Activated T-helper 17 cell treated with anti-CD3 and anti-CD28 coated beads, Interleukin-2, amount 50 U/mL, for 72 hours (primary cell): ENCODE results near the gene ALK. TPM values are rescaled to one million over a fixed set of nuclear protein-coding genes. Genes with fewer than 3 reads are reported as not detected.

Experiments
- ATAC-seq: fragments of 150-1000 bp; cut with Tn5 transposase; replicated peaks from 2 replicates; pipeline ENCODE4 v1.10.0; 2021; ENCODE audit warnings: mild to moderate bottlenecking, moderate library complexity
- H3K27ac Mint-ChIP-seq: one replicate; pipeline ENCODE4 v1.8.0; 2022; ENCODE audit warnings: mixed read lengths
- H3K27me3 Mint-ChIP-seq: one replicate; pipeline ENCODE4 v1.8.0; 2022; ENCODE audit warnings: mixed read lengths
- H3K36me3 Mint-ChIP-seq: one replicate; pipeline ENCODE4 v1.8.0; 2022; ENCODE audit warnings: low read depth, mild to moderate bottlenecking, mixed read lengths
- H3K4me1 Mint-ChIP-seq: one replicate; pipeline ENCODE4 v1.8.0; 2022; ENCODE audit warnings: mixed read lengths
- H3K4me3 Mint-ChIP-seq: one replicate; pipeline ENCODE4 v1.8.0; 2022; ENCODE audit warnings: mild to moderate bottlenecking, mixed read lengths
- H3K9me3 Mint-ChIP-seq: one replicate; pipeline ENCODE4 v1.8.0; 2022; ENCODE audit warnings: mixed read lengths
- total RNA-seq, 2 donors: library from RNA; stranded (reverse); gene quantifications; one replicate each; pipeline ENCODE4 v1.2.3, GENCODE V29; 2022

ALK gene
- total RNA-seq, 2 donors from 2014 or later: not detected

- Mint-ChIP-seq H3K27ac (no peak overlapping the region), H3K27me3 (peaks cover 46% of the 10 kb centered on the region), H3K9me3 (no peaks in the 10 kb centered on the region), H3K4me1 (no peaks in the 10 kb centered on the region), H3K36me3 (no peaks in the 10 kb centered on the region), H3K4me3 (no peak overlapping the region)
- ATAC-seq: no peak
Measured at GRCh38 chr2:29295845-29296244, 625.5 kb downstream of the ALK start.

GRCh38 chr2:29293830-29294438, 627.5 kb downstream of the ALK start:
- no peaks in the 10 kb centered on the region for H3K36me3 Mint-ChIP-seq
- H3K4me3 Mint-ChIP-seq: no peak overlapping the region
- no peak for ATAC-seq
- H3K9me3 Mint-ChIP-seq: no peaks in the 10 kb centered on the region
- no peaks in the 10 kb centered on the region for H3K4me1 Mint-ChIP-seq
- peaks cover 46% of the 10 kb centered on the region for H3K27me3 Mint-ChIP-seq
- no peak overlapping the region for H3K27ac Mint-ChIP-seq

GRCh38 chr2:29290293-29291047, 630.9 kb downstream of the ALK start:
- Mint-ChIP-seq H3K4me1 (no peaks in the 10 kb centered on the region), H3K27ac (no peak overlapping the region), H3K4me3 (no peak overlapping the region), H3K9me3 (no peaks in the 10 kb centered on the region), H3K27me3 (peaks cover 37% of the 10 kb centered on the region), H3K36me3 (no peaks in the 10 kb centered on the region)
- no peak for ATAC-seq

- no peak for ATAC-seq
- Mint-ChIP-seq H3K9me3 (no peaks in the 10 kb centered on the region), H3K4me3 (no peak overlapping the region), H3K36me3 (no peaks in the 10 kb centered on the region), H3K27ac (no peak overlapping the region), H3K27me3 (peaks cover 17% of the 10 kb centered on the region), H3K4me1 (no peaks in the 10 kb centered on the region)
Measured at GRCh38 chr2:29284671-29285070, 636.7 kb downstream of the ALK start.

- Mint-ChIP-seq H3K4me1 (no peaks in the 10 kb centered on the region), H3K27me3 (peaks cover 27% of the 10 kb centered on the region), H3K4me3 (no peak overlapping the region), H3K36me3 (no peaks in the 10 kb centered on the region), H3K9me3 (no peaks in the 10 kb centered on the region), H3K27ac (no peak overlapping the region)
- ATAC-seq: no peak
Measured at GRCh38 chr2:29281916-29282247, 639.5 kb downstream of the ALK start.

- peaks cover 28% of the 10 kb centered on the region for H3K27me3 Mint-ChIP-seq
- no peak overlapping the region for H3K27ac Mint-ChIP-seq
- H3K4me3 Mint-ChIP-seq: no peak overlapping the region
- H3K9me3 Mint-ChIP-seq: no peaks in the 10 kb centered on the region
- H3K4me1 Mint-ChIP-seq: no peaks in the 10 kb centered on the region
- ATAC-seq: no peak
- no peaks in the 10 kb centered on the region for H3K36me3 Mint-ChIP-seq
Measured at GRCh38 chr2:29281086-29281915, 640.1 kb downstream of the ALK start.

- Mint-ChIP-seq H3K9me3 (no peaks in the 10 kb centered on the region), H3K4me1 (no peaks in the 10 kb centered on the region), H3K27ac (no peak overlapping the region), H3K36me3 (no peaks in the 10 kb centered on the region), H3K27me3 (peaks cover 26% of the 10 kb centered on the region), H3K4me3 (no peak overlapping the region)
- ATAC-seq: no peak
Measured at GRCh38 chr2:29278966-29279365, 642.4 kb downstream of the ALK start.

GRCh38 chr2:29276151-29276550, 645.2 kb downstream of the ALK start:
- ATAC-seq: no peak
- H3K4me1 Mint-ChIP-seq: no peaks in the 10 kb centered on the region
- H3K4me3 Mint-ChIP-seq: no peak overlapping the region
- H3K27me3 Mint-ChIP-seq: peaks cover 36% of the 10 kb centered on the region
- no peak overlapping the region for H3K27ac Mint-ChIP-seq
- no peaks in the 10 kb centered on the region for H3K9me3 Mint-ChIP-seq
- no peaks in the 10 kb centered on the region for H3K36me3 Mint-ChIP-seq

GRCh38 chr2:29275186-29275585, 646.2 kb downstream of the ALK start:
- Mint-ChIP-seq H3K27ac (no peak overlapping the region), H3K9me3 (no peaks in the 10 kb centered on the region), H3K36me3 (no peaks in the 10 kb centered on the region), H3K4me3 (no peak overlapping the region), H3K4me1 (no peaks in the 10 kb centered on the region), H3K27me3 (peaks cover 32% of the 10 kb centered on the region)
- ATAC-seq: no peak

GRCh38 chr2:29273685-29274611, 647.4 kb downstream of the ALK start:
- ATAC-seq: no peak
- no peaks in the 10 kb centered on the region for H3K36me3 Mint-ChIP-seq
- H3K9me3 Mint-ChIP-seq: no peaks in the 10 kb centered on the region
- H3K4me1 Mint-ChIP-seq: no peaks in the 10 kb centered on the region
- no peak overlapping the region for H3K4me3 Mint-ChIP-seq
- peaks cover 28% of the 10 kb centered on the region for H3K27me3 Mint-ChIP-seq
- H3K27ac Mint-ChIP-seq: no peak overlapping the region

GRCh38 chr2:29273004-29273684, 648.2 kb downstream of the ALK start:
- no peak overlapping the region for H3K4me3 Mint-ChIP-seq
- H3K27me3 Mint-ChIP-seq: peaks cover 26% of the 10 kb centered on the region
- no peaks in the 10 kb centered on the region for H3K36me3 Mint-ChIP-seq
- no peaks in the 10 kb centered on the region for H3K4me1 Mint-ChIP-seq
- no peaks in the 10 kb centered on the region for H3K9me3 Mint-ChIP-seq
- H3K27ac Mint-ChIP-seq: no peak overlapping the region
- no peak for ATAC-seq

GRCh38 chr2:29272311-29272710, 649.1 kb downstream of the ALK start:
- H3K4me1 Mint-ChIP-seq: no peaks in the 10 kb centered on the region
- no peak overlapping the region for H3K27ac Mint-ChIP-seq
- ATAC-seq: no peak
- no peaks in the 10 kb centered on the region for H3K36me3 Mint-ChIP-seq
- H3K27me3 Mint-ChIP-seq: peaks cover 20% of the 10 kb centered on the region
- no peak overlapping the region for H3K4me3 Mint-ChIP-seq
- H3K9me3 Mint-ChIP-seq: no peaks in the 10 kb centered on the region

- Mint-ChIP-seq H3K27ac (no peak overlapping the region), H3K4me3 (no peak overlapping the region), H3K9me3 (no peaks in the 10 kb centered on the region), H3K36me3 (no peaks in the 10 kb centered on the region), H3K27me3 (peaks cover 16% of the 10 kb centered on the region), H3K4me1 (no peaks in the 10 kb centered on the region)
- ATAC-seq: no peak
Measured at GRCh38 chr2:29270701-29271121, 650.7 kb downstream of the ALK start.

GRCh38 chr2:29269765-29270109, 651.6 kb downstream of the ALK start:
- no peak overlapping the region for H3K4me3 Mint-ChIP-seq
- no peaks in the 10 kb centered on the region for H3K9me3 Mint-ChIP-seq
- no peak overlapping the region for H3K27ac Mint-ChIP-seq
- H3K27me3 Mint-ChIP-seq: peaks cover 12% of the 10 kb centered on the region
- ATAC-seq: no peak
- no peaks in the 10 kb centered on the region for H3K4me1 Mint-ChIP-seq
- no peaks in the 10 kb centered on the region for H3K36me3 Mint-ChIP-seq
